WERI-Rb-1 (cell line): ENCODE measurements around the gene GOLM1.

Experiments
- DNase-seq: peaks from one replicate; pipeline ENCODE4 v3.0.0-alpha.2; 2020
- H3K27ac ChIP-seq: fragments of 250-450 bp; sonication (Bioruptor Pico); 2 replicates; pipeline ENCODE4 v1.5.1; 2020; ENCODE audit warnings: mild to moderate bottlenecking, moderate library complexity
- H3K27me3 ChIP-seq: fragments of 250-450 bp; sonication (Bioruptor Pico); 2 replicates; pipeline ENCODE4 v1.5.1; 2021; ENCODE audit warnings: mild to moderate bottlenecking, low read depth, moderate library complexity; ENCODE audit not compliant: insufficient read depth, severe bottlenecking
- H3K36me3 ChIP-seq: fragments of 250-450 bp; sonication (Bioruptor Pico); 2 replicates; pipeline ENCODE4 v1.5.1; 2020; ENCODE audit warnings: mild to moderate bottlenecking, moderate library complexity
- H3K4me3 ChIP-seq: 2 replicates; pipeline ENCODE4 v1.5.1; 2011; ENCODE audit warnings: low read depth, mild to moderate bottlenecking, control low read depth, low read length
- H3K9me3 ChIP-seq: fragments of 250-450 bp; sonication (Bioruptor Pico); 2 replicates; pipeline ENCODE4 v1.5.1; 2021; ENCODE audit warnings: mild to moderate bottlenecking, moderate library complexity; ENCODE audit not compliant: severe bottlenecking
- CTCF ChIP-seq: IDR thresholded peaks from 2 replicates; pipeline ENCODE4 v1.5.1; 2011; ENCODE audit warnings: low read depth, mild to moderate bottlenecking, control low read depth, inconsistent platforms, low read length

The GOLM1 gene

DNA sequence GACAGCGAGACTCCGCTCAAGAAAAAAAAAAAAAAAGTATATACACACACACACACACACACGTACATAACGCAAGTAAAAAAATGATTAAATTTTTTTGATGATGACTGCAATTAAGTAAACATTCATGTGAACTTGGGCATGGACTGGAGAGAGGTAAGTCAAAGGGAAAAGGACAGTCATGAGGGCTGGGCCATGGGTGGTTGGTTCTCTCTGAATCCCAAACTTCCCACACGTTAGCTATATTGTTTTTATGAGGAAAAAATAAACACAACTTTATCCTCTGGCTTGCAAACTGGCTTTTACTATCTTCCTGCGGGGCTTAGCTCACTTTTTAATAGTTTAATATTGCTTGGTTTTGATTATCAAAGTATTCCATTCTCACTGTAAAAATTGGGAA, 53.7 kb downstream of the GOLM1 start:
- no peak for TF ChIP-seq CTCF
- H3K27ac ChIP-seq = no peak overlapping the region
- DNase-seq = no peak
- H3K9me3 ChIP-seq = no peaks in the 10 kb centered on the region
- no peak overlapping the region for H3K4me3 ChIP-seq
- H3K36me3 ChIP-seq = no peaks in the 10 kb centered on the region; the same call in 1 of the 2 replicates
- H3K27me3 ChIP-seq = no peaks in the 10 kb centered on the region

- Histone ChIP-seq H3K9me3 (no peaks in the 10 kb centered on the region), H3K36me3 (peaks cover 5% of the 10 kb centered on the region; the same call in 1 of the 2 replicates), H3K27ac (no peak overlapping the region), H3K4me3 (no peak overlapping the region), H3K27me3 (no peaks in the 10 kb centered on the region)
- TF ChIP-seq CTCF = 0 out of 2 replicates have a peak, but pooled peaks have one; percentile 20
- no peak for DNase-seq
These were observed 55.4 kb downstream of the GOLM1 start for GRCh38 chr9:86043999-86044398.

DNA sequence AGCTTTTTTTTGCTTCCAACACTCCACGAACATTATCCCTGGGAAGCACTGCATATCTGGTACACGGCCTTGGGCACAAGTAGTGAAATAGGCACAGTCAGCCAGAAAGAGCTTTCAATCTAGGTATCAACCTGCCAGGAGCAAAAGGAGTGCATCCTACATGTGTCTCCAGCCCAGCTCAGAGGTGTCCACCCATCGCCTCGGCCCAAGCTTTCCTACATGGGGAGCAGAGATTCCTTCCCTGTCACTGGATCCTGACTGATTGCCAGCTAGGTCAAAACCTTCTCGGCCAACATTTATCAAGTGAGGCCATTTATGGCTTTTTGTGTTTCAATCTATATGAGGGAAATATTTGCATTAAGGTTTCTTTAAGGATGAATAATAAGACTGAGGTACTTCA, 55.8 kb downstream of the GOLM1 start:
- H3K4me3 ChIP-seq = no peak overlapping the region
- H3K27me3 ChIP-seq = no peaks in the 10 kb centered on the region
- DNase-seq = no peak
- TF ChIP-seq CTCF = no peak
- H3K27ac ChIP-seq = no peak overlapping the region
- H3K9me3 ChIP-seq = no peaks in the 10 kb centered on the region
- peaks cover 7% of the 10 kb centered on the region; the same call in 1 of the 2 replicates for H3K36me3 ChIP-seq

DNA sequence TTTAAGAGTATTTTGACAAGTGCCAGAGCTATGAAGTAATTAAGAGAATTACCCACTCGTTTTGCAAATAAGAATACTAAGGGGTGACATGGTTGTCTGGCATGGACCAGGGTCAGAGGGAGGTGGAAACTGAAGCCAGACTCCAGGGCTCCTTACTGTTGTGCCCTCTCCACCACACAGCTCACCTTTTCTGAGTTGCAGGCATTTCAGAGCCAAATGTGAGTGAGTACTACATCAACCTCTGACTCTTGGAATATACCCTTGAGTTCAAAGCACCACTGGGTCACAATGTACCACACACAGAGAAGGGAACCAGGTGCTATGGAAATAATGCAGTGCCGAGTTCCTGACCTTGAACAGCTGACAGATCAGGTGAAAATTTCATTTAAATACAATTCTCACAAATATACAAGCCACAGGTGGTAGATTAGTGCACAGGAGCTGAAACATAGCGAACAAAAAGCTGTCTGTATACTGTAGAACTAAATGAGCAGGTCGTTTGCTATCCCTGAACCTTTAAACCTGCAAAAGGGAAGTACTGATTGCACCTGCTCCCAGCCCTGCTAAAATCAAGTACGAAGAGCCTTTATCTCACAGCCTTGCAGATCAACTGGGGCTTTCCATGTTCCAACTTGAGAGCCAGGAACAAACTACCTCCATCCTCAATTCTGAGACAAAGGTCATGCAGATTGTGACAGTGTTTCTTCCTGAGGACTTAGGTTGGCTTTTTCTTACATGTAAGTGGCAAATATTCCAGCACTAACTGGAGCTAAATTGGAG, 57.0 kb downstream of the GOLM1 start:
- H3K27ac ChIP-seq = no peak overlapping the region
- H3K27me3 ChIP-seq = no peaks in the 10 kb centered on the region
- H3K36me3 ChIP-seq = peaks cover 8% of the 10 kb centered on the region; the same call in 1 of the 2 replicates
- no peaks in the 10 kb centered on the region for H3K9me3 ChIP-seq
- no peak for DNase-seq
- H3K4me3 ChIP-seq = no peak overlapping the region
- no peak for TF ChIP-seq CTCF

GRCh38 chr9:86041311-86041741, 58.0 kb downstream of the GOLM1 start:
- Histone ChIP-seq H3K36me3 (peaks cover 9% of the 10 kb centered on the region), H3K27me3 (no peaks in the 10 kb centered on the region), H3K27ac (no peak overlapping the region), H3K4me3 (no peak overlapping the region), H3K9me3 (no peaks in the 10 kb centered on the region)
- TF ChIP-seq CTCF = no peak
- no peak for DNase-seq

DNA sequence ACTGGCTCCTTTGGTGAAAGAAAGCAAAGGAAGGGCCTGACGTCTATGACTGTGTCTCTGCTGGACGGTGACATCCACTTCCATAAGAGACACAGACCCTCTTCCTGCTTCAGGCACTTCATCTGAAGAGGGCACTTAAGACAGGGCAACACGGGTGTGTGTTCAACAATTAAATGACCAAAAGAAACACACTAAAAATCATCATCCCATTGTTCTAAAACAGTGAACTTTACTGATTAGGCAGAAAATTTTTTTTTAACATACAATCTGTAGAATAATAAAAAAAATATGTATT, 58.5 kb downstream of the GOLM1 start:
- no peak for DNase-seq
- no peaks in the 10 kb centered on the region for H3K27me3 ChIP-seq
- H3K4me3 ChIP-seq = no peak overlapping the region
- no peak overlapping the region for H3K27ac ChIP-seq
- H3K9me3 ChIP-seq = no peaks in the 10 kb centered on the region
- peaks cover 13% of the 10 kb centered on the region for H3K36me3 ChIP-seq
- no peak for TF ChIP-seq CTCF
